K562 (cell line): Measurements from ENCODE around the gene GP1BB. TPM values are rescaled to one million over a fixed set of nuclear protein-coding genes. Genes with fewer than 3 reads are reported as not detected.

Source experiments
- DACH1 ChIP-seq: fragments of 450-650 bp; IDR thresholded peaks from 2 replicates; pipeline ENCODE4 v1.6.1; 2018; ENCODE audit not compliant: partially characterized antibody
- ELF4 ChIP-seq: fragments of 450-650 bp; formaldehyde crosslinking; IDR thresholded peaks from 2 replicates; pipeline ENCODE4 v1.4.0; 2022; ENCODE audit warnings: missing genetic modification characterization
- FOSL1 ChIP-seq: fragments of 200-800 bp; sonication (Bioruptor generic); conservative IDR thresholded peaks from 2 replicates; pipeline ENCODE4 v1.6.1; 2016; ENCODE audit warnings: missing genetic modification characterization, missing compliant biosample characterization
- GABPB1 ChIP-seq: sonication (generic); formaldehyde crosslinking; IDR thresholded peaks from 2 replicates; pipeline ENCODE4 v1.8.0; 2022; ENCODE audit warnings: mild to moderate bottlenecking, missing genetic modification reagents
- GABPB2 ChIP-seq: fragments of 250-450 bp; sonication (Bioruptor Pico); conservative IDR thresholded peaks from 2 replicates; pipeline ENCODE4 v1.5.1; 2021; ENCODE audit warnings: mild to moderate bottlenecking
- GTF2F1 ChIP-seq: IDR thresholded peaks from 2 replicates; pipeline ENCODE4 v1.6.1; 2011; ENCODE audit warnings: low read depth, low read length, improper control_type of control experiment
- MCM3 ChIP-seq: fragments of 450-650 bp; IDR thresholded peaks from 2 replicates; pipeline ENCODE4 v1.6.1; 2016
- MED1 ChIP-seq: sonication (generic); formaldehyde crosslinking; IDR thresholded peaks from 2 replicates; pipeline ENCODE4 v1.8.1; 2023; ENCODE audit warnings: missing genetic modification reagents, borderline replicate concordance
- NR2C2 ChIP-seq, 2 experiments: fragments of 200-800 bp in 1 of 2; sonication (Bioruptor generic) in 1 of 2; sonication (generic) in 1 of 2; formaldehyde crosslinking in 1 of 2; IDR thresholded peaks; 2 replicates each; pipeline versions ENCODE4 v1.6.1 to v1.8.0; 2016 to 2022; ENCODE audit warnings: mild to moderate bottlenecking in 1 of 2, missing compliant biosample characterization in 1 of 2, missing genetic modification characterization in 1 of 2, missing genetic modification reagents in 1 of 2
- NUFIP1 ChIP-seq: fragments of 450-650 bp; IDR thresholded peaks from 2 replicates; pipeline ENCODE4 v1.6.1; 2018; ENCODE audit not compliant: partially characterized antibody
- PCBP2 ChIP-seq: fragments of 200-400 bp; formaldehyde crosslinking; IDR thresholded peaks from 2 replicates; pipeline ENCODE4 v1.6.1; 2018; ENCODE audit warnings: low read length, low read depth, mild to moderate bottlenecking, moderate library complexity; ENCODE audit not compliant: poor library complexity, severe bottlenecking
- POLR2AphosphoS5 ChIP-seq: IDR thresholded peaks from 2 replicates; pipeline ENCODE4 v1.6.1; 2011; ENCODE audit warnings: mild to moderate bottlenecking, low read depth, low read length, moderate library complexity; ENCODE audit not compliant: control insufficient read depth, insufficient read depth
- POLR2B ChIP-seq: fragments of 450-650 bp; IDR thresholded peaks from 2 replicates; pipeline ENCODE4 v1.6.1; 2018; ENCODE audit warnings: low read depth; ENCODE audit not compliant: partially characterized antibody
- SMARCA5 ChIP-seq: fragments of 450-650 bp; IDR thresholded peaks from 2 replicates; pipeline ENCODE4 v1.6.1; 2016
- SRF ChIP-seq, 2 experiments: fragments of 250-450, 450-650 bp in 1 of 2; sonication (Bioruptor Pico) in 1 of 2; sonication (generic) in 1 of 2; formaldehyde crosslinking; IDR thresholded peaks; 2 replicates each; pipeline versions ENCODE4 v1.5.0 to v1.5.1; 2020 to 2022; ENCODE audit warnings: mild to moderate bottlenecking in 1 of 2, missing genetic modification reagents in 1 of 2
- TBP ChIP-seq: optimal IDR thresholded peaks from 2 replicates; pipeline ENCODE3; 2011; ENCODE audit warnings: low read depth, low read length, improper control_type of control experiment
- THRAP3 ChIP-seq: fragments of 450-650 bp; IDR thresholded peaks from 2 replicates; pipeline ENCODE4 v1.6.1; 2016; ENCODE audit warnings: mild to moderate bottlenecking, inconsistent platforms, borderline replicate concordance
- ZBTB7A ChIP-seq: IDR thresholded peaks from 2 replicates; pipeline ENCODE4 v1.6.1; 2011; ENCODE audit warnings: low read depth, mild to moderate bottlenecking, low read length, moderate library complexity, borderline replicate concordance; ENCODE audit not compliant: control insufficient read depth
- ZNF232 ChIP-seq: sonication (generic); formaldehyde crosslinking; IDR thresholded peaks from 2 replicates; pipeline ENCODE4 v1.8.0; 2022; ENCODE audit warnings: mild to moderate bottlenecking, missing genetic modification reagents
- ZNF644 ChIP-seq: fragments of 200-800 bp; sonication (Bioruptor generic); IDR thresholded peaks from 2 replicates; pipeline ENCODE4 v1.6.1; 2016; ENCODE audit warnings: low read depth, missing genetic modification characterization, missing compliant biosample characterization
- ZNF785 ChIP-seq: fragments of 250-450 bp; sonication (Bioruptor Pico); IDR thresholded peaks from 2 replicates; pipeline ENCODE4 v1.4.0; 2020; ENCODE audit warnings: mild to moderate bottlenecking
- polyA plus RNA-seq, 8 experiments: library from polyadenylated mRNA; depleted of rRNA in 4 of 8; stranded (reverse) in 5 of 8; unstranded in 3 of 8; fragments of >200 nt; fragmentation: Nextera tagmentation in 2 of 8; fragmentation: Illumina TruSeq in 1 of 8; extraction: Ambion mirVana in 2 of 8; extraction: Trizol in 1 of 8; gene quantifications; 2 replicates each; pipeline versions ENCODE4 v1.2.1 to v1.2.3, GENCODE V29; 2011 to 2014; ENCODE audit warnings: inconsistent platforms in 1 of 8, missing spikeins in 1 of 8
- total RNA-seq, 7 experiments: library from RNA; depleted of rRNA in 6 of 7; stranded (reverse); fragments of >200 nt in 6 of 7; fragmentation: Illumina TruSeq in 2 of 7; extraction: Trizol in 2 of 7; gene quantifications; 2 replicates each; pipeline versions ENCODE4 v1.2.1 to v1.2.3, GENCODE V29; 2011 to 2021; ENCODE audit warnings: low replicate concordance in 1 of 7
- TF ChIP-seq, protein P1 (sequence below): sonication (generic); formaldehyde crosslinking; IDR thresholded peaks from 2 replicates; pipeline ENCODE4 v1.8.0; 2022; ENCODE audit warnings: mild to moderate bottlenecking, missing genetic modification reagents
- TF ChIP-seq, protein P2 (sequence below): fragments of 250-450 bp; sonication (Bioruptor Pico); IDR thresholded peaks from 2 replicates; pipeline ENCODE4 v1.4.0; 2020

The GP1BB gene
- total and polyA plus RNA-seq, 9 of the 15 experiments (the other 6 are each of a cell fraction or from before 2014, with no cell fraction given), result 0.69 to 162 (median 2.8) TPM

DNA sequence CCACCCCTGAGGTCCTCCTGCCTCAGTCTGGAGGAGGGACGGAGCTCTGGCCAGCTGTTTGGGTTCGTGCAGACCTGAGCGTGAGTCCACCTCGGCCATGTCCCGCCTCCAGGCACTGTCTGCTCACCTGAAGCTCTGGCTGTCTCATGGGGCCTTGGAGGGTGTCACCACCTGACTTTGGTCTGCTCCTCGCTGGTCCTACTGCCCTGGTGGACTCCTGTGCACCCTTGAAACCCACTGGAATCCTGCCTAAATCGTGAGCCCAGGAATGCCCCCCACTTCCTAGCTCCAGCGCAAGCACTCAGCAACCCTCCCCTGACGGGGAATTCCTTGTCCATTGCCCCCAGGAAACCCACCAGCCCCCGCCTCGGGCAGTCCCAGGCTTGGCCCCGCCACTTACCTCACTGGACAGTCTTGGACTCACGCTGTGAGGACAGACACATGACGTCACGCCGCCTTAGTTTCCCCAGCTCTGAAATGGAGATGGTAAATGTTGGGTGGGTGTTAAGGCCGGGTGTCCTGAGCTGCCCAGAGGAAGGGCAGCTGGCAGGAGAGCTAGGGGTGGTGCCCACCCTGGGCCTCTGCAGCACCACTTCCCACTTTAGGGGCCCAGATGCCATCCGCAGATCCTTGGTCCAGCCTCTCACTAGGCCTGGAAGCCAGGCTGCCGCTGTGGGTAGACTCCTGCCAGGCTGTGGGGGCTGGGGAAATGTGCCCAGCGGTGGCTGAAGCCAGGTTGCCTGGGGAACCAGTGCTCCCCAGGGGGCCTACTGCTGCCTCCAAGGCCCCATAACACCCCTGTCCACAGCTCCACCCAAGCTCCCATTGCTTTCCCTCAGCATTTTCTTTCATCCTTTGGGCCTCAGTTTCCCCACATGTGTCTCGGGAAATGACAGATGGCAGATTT lies 19.1 kb downstream of the GP1BB start (continued):
- no peak for TF ChIP-seq PCBP2
- no peak for TF ChIP-seq MED1 (CRISPR knock-in tag)
- no peak for TF ChIP-seq POLR2B
- TF ChIP-seq ZNF232, result no peak
- TF ChIP-seq ELF4 (CRISPR knock-in tag), result no peak
- TF ChIP-seq FOSL1, result no peak
- no peak for TF ChIP-seq GABPB1
- TF ChIP-seq, protein P1, sequence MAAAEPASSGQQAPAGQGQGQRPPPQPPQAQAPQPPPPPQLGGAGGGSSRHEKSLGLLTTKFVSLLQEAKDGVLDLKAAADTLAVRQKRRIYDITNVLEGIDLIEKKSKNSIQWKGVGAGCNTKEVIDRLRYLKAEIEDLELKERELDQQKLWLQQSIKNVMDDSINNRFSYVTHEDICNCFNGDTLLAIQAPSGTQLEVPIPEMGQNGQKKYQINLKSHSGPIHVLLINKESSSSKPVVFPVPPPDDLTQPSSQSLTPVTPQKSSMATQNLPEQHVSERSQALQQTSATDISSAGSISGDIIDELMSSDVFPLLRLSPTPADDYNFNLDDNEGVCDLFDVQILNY (CRISPR knock-in tag), result no peak
- TF ChIP-seq SMARCA5, result no peak
- TF ChIP-seq POLR2AphosphoS5, result no peak
- TF ChIP-seq NUFIP1, result no peak
- no peak for TF ChIP-seq ZNF785 (CRISPR knock-in tag)
- peak; percentile 79; the same call in 1 of the 2 replicates for TF ChIP-seq MCM3
- TF ChIP-seq, protein P2, sequence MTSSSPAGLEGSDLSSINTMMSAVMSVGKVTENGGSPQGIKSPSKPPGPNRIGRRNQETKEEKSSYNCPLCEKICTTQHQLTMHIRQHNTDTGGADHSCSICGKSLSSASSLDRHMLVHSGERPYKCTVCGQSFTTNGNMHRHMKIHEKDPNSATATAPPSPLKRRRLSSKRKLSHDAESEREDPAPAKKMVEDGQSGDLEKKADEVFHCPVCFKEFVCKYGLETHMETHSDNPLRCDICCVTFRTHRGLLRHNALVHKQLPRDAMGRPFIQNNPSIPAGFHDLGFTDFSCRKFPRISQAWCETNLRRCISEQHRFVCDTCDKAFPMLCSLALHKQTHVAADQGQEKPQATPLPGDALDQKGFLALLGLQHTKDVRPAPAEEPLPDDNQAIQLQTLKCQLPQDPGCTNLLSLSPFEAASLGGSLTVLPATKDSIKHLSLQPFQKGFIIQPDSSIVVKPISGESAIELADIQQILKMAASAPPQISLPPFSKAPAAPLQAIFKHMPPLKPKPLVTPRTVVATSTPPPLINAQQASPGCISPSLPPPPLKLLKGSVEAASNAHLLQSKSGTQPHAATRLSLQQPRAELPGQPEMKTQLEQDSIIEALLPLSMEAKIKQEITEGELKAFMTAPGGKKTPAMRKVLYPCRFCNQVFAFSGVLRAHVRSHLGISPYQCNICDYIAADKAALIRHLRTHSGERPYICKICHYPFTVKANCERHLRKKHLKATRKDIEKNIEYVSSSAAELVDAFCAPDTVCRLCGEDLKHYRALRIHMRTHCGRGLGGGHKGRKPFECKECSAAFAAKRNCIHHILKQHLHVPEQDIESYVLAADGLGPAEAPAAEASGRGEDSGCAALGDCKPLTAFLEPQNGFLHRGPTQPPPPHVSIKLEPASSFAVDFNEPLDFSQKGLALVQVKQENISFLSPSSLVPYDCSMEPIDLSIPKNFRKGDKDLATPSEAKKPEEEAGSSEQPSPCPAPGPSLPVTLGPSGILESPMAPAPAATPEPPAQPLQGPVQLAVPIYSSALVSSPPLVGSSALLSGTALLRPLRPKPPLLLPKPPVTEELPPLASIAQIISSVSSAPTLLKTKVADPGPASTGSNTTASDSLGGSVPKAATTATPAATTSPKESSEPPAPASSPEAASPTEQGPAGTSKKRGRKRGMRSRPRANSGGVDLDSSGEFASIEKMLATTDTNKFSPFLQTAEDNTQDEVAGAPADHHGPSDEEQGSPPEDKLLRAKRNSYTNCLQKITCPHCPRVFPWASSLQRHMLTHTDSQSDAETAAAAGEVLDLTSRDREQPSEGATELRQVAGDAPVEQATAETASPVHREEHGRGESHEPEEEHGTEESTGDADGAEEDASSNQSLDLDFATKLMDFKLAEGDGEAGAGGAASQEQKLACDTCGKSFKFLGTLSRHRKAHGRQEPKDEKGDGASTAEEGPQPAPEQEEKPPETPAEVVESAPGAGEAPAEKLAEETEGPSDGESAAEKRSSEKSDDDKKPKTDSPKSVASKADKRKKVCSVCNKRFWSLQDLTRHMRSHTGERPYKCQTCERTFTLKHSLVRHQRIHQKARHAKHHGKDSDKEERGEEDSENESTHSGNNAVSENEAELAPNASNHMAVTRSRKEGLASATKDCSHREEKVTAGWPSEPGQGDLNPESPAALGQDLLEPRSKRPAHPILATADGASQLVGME (CRISPR knock-in tag), result no peak
- peak; percentile 10 for TF ChIP-seq TBP
- no peak for TF ChIP-seq ZNF644 (tag)
- TF ChIP-seq NR2C2 (CRISPR knock-in tag; IDR thresholded peaks at IDR 0.05), result no peak
- no peak for TF ChIP-seq NR2C2 (tag; IDR thresholded peaks at IDR 0.05)
- TF ChIP-seq DACH1, result peak; percentile 19
- no peak for TF ChIP-seq GTF2F1
- no peak for TF ChIP-seq THRAP3
- TF ChIP-seq ZBTB7A, result peak; percentile 7; the same call in 1 of the 2 replicates
- TF ChIP-seq SRF (CRISPR knock-in tag; IDR thresholded peaks at IDR 0.05), result no peak
- TF ChIP-seq GABPB2 (CRISPR knock-in tag), result no peak
